WTC11 (cell line): ENCODE measurements around the gene ALDH16A1. TPM values are rescaled to one million over a fixed set of nuclear protein-coding genes. Genes with fewer than 3 reads are reported as not detected.
A peak's percentile ranks its signal among the peaks of the same experiment; 100 is the strongest.

Experiments
- microRNA-seq: library from miRNA; unstranded; fragments of <30 nt; microRNA quantifications from one replicate; pipeline ENCODE4 v1.2.0, GENCODE V29; 2022; ENCODE audit warnings: borderline number of aligned reads
- total RNA-seq: library from RNA; stranded (reverse); gene quantifications from 3 replicates; pipeline ENCODE4 v1.2.3, GENCODE V29; 2021

The ALDH16A1 gene
- total RNA-seq, 1 experiment from 2014 or later: 44.3 TPM

Small RNA genes lying within 50 kb of the gene (microRNA-seq; reads per million reads assigned to microRNA genes)
- gene MIR150: 16.4 reads per million, percentile 37 among the genes with 10 or more reads in this experiment

Other genes starting within 250 kb of the ALDH16A1 start
- gene SLC6A16, start 128.0 kb upstream of the ALDH16A1 start, total RNA-seq: 1.5 to 2.2 TPM (median 2.1 TPM) in 3 replicates
- gene CD37, start 117.8 kb upstream of the ALDH16A1 start, total RNA-seq: 0.27 to 1.6 TPM (median 1.2 TPM) in 3 replicates
- 104 to 106 TPM (median 104 TPM) in 3 replicates for gene TEAD2, start 90.8 kb upstream of the ALDH16A1 start, total RNA-seq
- gene DKKL1, start 89.3 kb upstream of the ALDH16A1 start, total RNA-seq: 2.4 to 3.0 TPM (median 2.9 TPM) in 3 replicates
- 0.14 to 0.42 TPM in 2 of 3 replicates, not detected in the other for gene KASH5, start 65.0 kb upstream of the ALDH16A1 start, total RNA-seq
- 1.0 to 1.7 TPM (median 1.5 TPM) in 3 replicates for gene PTH2, start 29.8 kb upstream of the ALDH16A1 start, total RNA-seq
- gene GFY, start 27.8 kb upstream of the ALDH16A1 start, total RNA-seq: 0.85 to 1.4 TPM (median 0.87 TPM) in 3 replicates
- gene SLC17A7, start 11.7 kb upstream of the ALDH16A1 start, total RNA-seq: 1.6 to 2.8 TPM (median 2.1 TPM) in 3 replicates
- 153 to 170 TPM (median 156 TPM) in 3 replicates for gene PIH1D1, start 1.4 kb upstream of the ALDH16A1 start, total RNA-seq
- gene FLT3LG, start 21.0 kb downstream of the ALDH16A1 start, total RNA-seq: 2.9 to 5.3 TPM (median 3.6 TPM) in 3 replicates
- 3,861 to 4,362 TPM (median 4,362 TPM) in 3 replicates for gene RPL13A, start 34.4 kb downstream of the ALDH16A1 start, total RNA-seq
- gene RPS11, start 43.2 kb downstream of the ALDH16A1 start, total RNA-seq: 2,299 to 2,683 TPM (median 2,679 TPM) in 3 replicates
- 53.8 to 69.9 TPM (median 61.2 TPM) in 3 replicates for gene FCGRT, start 59.4 kb downstream of the ALDH16A1 start, total RNA-seq
- 14.3 to 20.6 TPM (median 20.3 TPM) in 3 replicates for gene RCN3, start 74.8 kb downstream of the ALDH16A1 start, total RNA-seq
- 82.3 to 97.9 TPM (median 87.6 TPM) in 3 replicates for gene NOSIP, start 127.3 kb downstream of the ALDH16A1 start, total RNA-seq
- gene PRRG2, start 128.1 kb downstream of the ALDH16A1 start, total RNA-seq: 5.9 to 7.0 TPM (median 6.9 TPM) in 3 replicates
- 78.6 to 86.1 TPM (median 83.3 TPM) in 3 replicates for gene PRR12, start 138.0 kb downstream of the ALDH16A1 start, total RNA-seq
- 11.4 to 17.9 TPM (median 15.7 TPM) in 3 replicates for gene RRAS, start 186.9 kb downstream of the ALDH16A1 start, total RNA-seq
- 103 to 109 TPM (median 105 TPM) in 3 replicates for gene SCAF1, start 189.0 kb downstream of the ALDH16A1 start, total RNA-seq
- 149 to 165 TPM (median 154 TPM) in 3 replicates for gene IRF3, start 212.6 kb downstream of the ALDH16A1 start, total RNA-seq
- 139 to 146 TPM (median 140 TPM) in 3 replicates for gene BCL2L12, start 212.7 kb downstream of the ALDH16A1 start, total RNA-seq
- gene PRMT1, start 224.0 kb downstream of the ALDH16A1 start, total RNA-seq: 500 to 527 TPM (median 518 TPM) in 3 replicates
- 5.9 to 6.7 TPM (median 6.2 TPM) in 3 replicates for gene ADM5, start 236.4 kb downstream of the ALDH16A1 start, total RNA-seq
- 74.6 to 89.5 TPM (median 85.4 TPM) in 3 replicates for gene CPT1C, start 237.9 kb downstream of the ALDH16A1 start, total RNA-seq